ENCODE data around the gene FILIP1L.

DNA sequence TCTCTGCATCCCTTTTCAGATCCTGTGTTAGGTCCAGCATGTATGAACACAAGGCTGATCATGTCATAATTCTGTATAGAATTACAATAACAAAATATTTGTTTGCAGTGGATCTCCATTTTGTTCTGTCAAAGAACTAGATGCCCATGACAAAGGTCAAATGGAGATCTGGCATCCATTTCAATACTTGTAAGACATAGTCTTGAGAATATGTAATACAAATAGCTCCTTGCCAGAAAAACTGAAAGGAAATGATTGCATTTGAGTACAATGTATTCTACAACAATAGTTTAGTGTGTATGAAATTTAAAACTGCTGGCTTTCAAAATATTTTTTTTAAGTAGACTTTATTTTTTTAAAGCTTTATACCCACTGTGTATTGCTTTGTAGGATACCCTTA lies 195.6 kb downstream of the FILIP1L start:
- TF ChIP-seq POLR2A (IDR thresholded peaks at IDR 0.05) (no peak), EP300 (IDR thresholded peaks at IDR 0.05) (no peak)
- TF ChIP-seq, protein P1, sequence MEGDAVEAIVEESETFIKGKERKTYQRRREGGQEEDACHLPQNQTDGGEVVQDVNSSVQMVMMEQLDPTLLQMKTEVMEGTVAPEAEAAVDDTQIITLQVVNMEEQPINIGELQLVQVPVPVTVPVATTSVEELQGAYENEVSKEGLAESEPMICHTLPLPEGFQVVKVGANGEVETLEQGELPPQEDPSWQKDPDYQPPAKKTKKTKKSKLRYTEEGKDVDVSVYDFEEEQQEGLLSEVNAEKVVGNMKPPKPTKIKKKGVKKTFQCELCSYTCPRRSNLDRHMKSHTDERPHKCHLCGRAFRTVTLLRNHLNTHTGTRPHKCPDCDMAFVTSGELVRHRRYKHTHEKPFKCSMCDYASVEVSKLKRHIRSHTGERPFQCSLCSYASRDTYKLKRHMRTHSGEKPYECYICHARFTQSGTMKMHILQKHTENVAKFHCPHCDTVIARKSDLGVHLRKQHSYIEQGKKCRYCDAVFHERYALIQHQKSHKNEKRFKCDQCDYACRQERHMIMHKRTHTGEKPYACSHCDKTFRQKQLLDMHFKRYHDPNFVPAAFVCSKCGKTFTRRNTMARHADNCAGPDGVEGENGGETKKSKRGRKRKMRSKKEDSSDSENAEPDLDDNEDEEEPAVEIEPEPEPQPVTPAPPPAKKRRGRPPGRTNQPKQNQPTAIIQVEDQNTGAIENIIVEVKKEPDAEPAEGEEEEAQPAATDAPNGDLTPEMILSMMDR (IDR thresholded peaks at IDR 0.05), result no peak
